22Rv1 (cell line): Measurements from ENCODE around the gene ZBBX.

Source experiments
- CTCF ChIP-seq: fragments of 450-650 bp; IDR thresholded peaks from 2 replicates; pipeline ENCODE4 v1.5.1; 2017; ENCODE audit warnings: mild to moderate bottlenecking
- ZFX ChIP-seq: fragments of 450-650 bp; IDR thresholded peaks from 2 replicates; pipeline ENCODE4 v1.6.1; 2017; ENCODE audit warnings: antibody characterized with exemption, borderline replicate concordance

- no peak for TF ChIP-seq CTCF
- no peak for TF ChIP-seq ZFX
Observed at GRCh38 chr3:167306319-167306718, 73.8 kb downstream of the ZBBX start.
